Astrocyte of the cerebellum (primary cell): ENCODE data around the gene SLC34A1.
A peak's percentile ranks its signal among the peaks of the same experiment; 100 is the strongest.

ENCODE experiments used
- DNase-seq: peaks from one replicate; pipeline ENCODE4 v3.0.0-alpha.2; 2011; ENCODE audit warnings: low read depth
- H3K4me3 ChIP-seq: 2 replicates; pipeline ENCODE4 v1.5.1; 2011; ENCODE audit warnings: mild to moderate bottlenecking, low read depth, low read length, moderate library complexity
- in situ Hi-C: cut with HindIII; loops from 2 replicates; pipeline ENCODE4 v1.10.0; 2017; ENCODE audit warnings: low sequenced_read_pairs
- TF ChIP-seq, protein P1 (sequence below): IDR thresholded peaks from 2 replicates; pipeline ENCODE4 v1.5.1; 2012; ENCODE audit warnings: low read length, low read depth, moderate library complexity, mild to moderate bottlenecking; ENCODE audit errors: missing control alignments

The SLC34A1 gene

GRCh38 chr5:177427211-177427822 is 43.1 kb downstream of the SLC34A1 start:
- DNase-seq: no peak
- in situ Hi-C loops: no loop called here
- H3K4me3 ChIP-seq: peak overlapping the region; percentile 75
- TF ChIP-seq, protein P1, sequence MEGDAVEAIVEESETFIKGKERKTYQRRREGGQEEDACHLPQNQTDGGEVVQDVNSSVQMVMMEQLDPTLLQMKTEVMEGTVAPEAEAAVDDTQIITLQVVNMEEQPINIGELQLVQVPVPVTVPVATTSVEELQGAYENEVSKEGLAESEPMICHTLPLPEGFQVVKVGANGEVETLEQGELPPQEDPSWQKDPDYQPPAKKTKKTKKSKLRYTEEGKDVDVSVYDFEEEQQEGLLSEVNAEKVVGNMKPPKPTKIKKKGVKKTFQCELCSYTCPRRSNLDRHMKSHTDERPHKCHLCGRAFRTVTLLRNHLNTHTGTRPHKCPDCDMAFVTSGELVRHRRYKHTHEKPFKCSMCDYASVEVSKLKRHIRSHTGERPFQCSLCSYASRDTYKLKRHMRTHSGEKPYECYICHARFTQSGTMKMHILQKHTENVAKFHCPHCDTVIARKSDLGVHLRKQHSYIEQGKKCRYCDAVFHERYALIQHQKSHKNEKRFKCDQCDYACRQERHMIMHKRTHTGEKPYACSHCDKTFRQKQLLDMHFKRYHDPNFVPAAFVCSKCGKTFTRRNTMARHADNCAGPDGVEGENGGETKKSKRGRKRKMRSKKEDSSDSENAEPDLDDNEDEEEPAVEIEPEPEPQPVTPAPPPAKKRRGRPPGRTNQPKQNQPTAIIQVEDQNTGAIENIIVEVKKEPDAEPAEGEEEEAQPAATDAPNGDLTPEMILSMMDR: no peak

DNA sequence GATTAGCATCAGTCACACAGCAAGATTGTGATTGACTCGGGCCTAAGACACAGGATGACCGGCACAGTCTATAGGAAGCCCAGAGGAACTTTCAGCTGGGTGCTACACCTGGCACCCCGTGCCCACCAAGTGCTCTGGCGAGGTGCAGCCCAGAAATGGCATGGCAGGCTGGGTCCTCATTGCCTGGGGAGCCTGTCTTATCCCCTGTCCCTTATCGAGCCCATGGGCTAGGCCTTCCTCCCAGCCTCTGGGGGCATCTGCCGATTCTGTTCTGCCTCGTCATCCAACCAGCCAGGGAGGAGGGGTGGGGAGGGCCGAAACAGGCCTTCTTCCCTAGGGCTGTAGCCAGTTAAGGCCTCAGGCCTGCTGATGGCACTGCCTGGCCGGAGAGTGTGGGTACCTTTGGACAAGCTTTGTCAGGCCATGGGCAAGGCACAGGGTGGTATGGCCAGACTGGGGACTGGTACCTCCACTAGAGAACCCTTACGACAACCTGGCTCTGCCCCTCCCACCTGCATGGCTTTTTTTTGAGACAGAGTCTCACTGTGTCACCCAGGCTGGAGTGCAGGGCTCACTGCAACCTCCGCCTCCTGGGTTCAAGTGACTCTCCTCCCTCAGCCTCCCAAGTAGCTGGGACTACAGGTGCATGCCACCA is 43.8 kb downstream of the SLC34A1 start:
- in situ Hi-C loops: no loop called here
- DNase-seq: no peak
- TF ChIP-seq, protein P1: no peak
- peak overlapping the region; percentile 75 for H3K4me3 ChIP-seq

- in situ Hi-C loops: no loop called here
- TF ChIP-seq, protein P1: no peak
- no peak for DNase-seq
- H3K4me3 ChIP-seq: no peak overlapping the region
Measured at GRCh38 chr5:177428574-177429217, 44.5 kb downstream of the SLC34A1 start.

GRCh38 chr5:177429248-177430040 is 45.2 kb downstream of the SLC34A1 start:
- DNase-seq: no peak
- in situ Hi-C loops: no loop called here
- TF ChIP-seq, protein P1: no peak
- H3K4me3 ChIP-seq: no peak overlapping the region

GRCh38 chr5:177430140-177430951 is 46.1 kb downstream of the SLC34A1 start:
- in situ Hi-C loops: no loop called here
- no peak for DNase-seq
- TF ChIP-seq, protein P1: no peak
- H3K4me3 ChIP-seq: no peak overlapping the region

GRCh38 chr5:177430972-177431316 is 46.7 kb downstream of the SLC34A1 start:
- H3K4me3 ChIP-seq: no peak overlapping the region

More at GRCh38 chr5:177430972-177431316, 46.7 kb downstream of the SLC34A1 start:
- in situ Hi-C loops: no loop called here
- TF ChIP-seq, protein P1: no peak
- DNase-seq: no peak
